NCI-H446 (cell line): ENCODE data around the gene KCNE4.
"Not testable (repeated sequence)": the region's sequence is repeated elsewhere in the genome, so short reads cannot be mapped to it uniquely, and the experiment has no call there.

Source experiments
- DNase-seq, 2 experiments: peaks; one replicate each; lab custom pipeline; 2025; lab: John Stamatoyannopoulos, UW

Gene KCNE4

DNA sequence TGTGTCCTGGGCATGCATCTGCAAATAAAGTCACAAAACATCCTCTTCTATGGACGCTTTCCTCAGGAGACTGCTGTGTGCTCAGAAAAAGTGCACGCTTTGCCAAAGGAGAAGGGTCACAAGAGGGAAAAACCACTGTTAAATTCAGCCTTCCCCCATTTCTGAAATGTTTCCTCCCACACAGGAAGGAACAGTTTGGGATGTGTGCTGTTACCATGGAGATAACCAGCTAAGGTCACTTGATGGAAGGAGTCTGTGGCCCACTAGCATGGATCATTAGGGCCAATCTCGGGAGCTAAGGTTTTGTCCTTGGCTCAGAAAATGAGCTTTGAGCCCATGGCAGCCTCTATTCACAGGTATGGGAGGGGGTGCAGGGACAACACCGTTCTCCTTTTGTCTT is 5.6 kb downstream of the KCNE4 start:
- no peak for DNase-seq

DNA sequence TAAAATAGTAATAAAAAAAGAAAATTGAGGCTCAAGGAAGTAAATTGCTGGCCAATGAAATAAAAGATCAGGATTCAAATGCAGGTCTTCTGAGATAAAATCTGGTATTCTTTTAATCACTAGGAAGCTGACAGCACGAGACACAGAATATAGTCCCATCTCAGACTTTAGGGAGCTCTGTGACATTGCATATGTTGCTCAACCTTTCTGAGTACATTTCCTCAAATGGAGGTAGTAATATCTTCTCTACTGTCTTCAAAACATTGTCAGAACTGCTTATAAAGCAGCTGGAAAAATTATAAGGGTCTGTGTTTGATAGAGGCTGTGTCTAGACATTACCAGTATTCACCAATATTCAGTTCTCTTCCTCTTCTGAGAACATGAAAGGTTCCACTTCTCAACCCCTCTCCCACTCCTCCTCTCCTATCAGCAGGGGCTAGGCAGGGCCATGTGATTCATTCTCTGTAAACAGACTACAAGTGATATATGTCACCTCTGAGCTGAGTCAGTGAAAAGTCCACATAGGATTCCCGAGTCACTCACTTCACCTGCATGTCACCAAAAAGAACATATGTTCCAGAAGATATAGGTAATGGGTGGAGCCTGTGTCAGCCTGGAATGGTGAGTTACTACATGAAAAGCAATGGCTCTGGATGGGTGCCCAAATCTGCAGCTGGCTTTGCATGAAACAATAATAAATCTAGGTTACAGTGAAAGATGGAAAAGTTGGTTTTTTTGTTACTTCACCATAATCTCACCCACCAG is 7.1 kb downstream of the KCNE4 start:
- DNase-seq = no peak

DNA sequence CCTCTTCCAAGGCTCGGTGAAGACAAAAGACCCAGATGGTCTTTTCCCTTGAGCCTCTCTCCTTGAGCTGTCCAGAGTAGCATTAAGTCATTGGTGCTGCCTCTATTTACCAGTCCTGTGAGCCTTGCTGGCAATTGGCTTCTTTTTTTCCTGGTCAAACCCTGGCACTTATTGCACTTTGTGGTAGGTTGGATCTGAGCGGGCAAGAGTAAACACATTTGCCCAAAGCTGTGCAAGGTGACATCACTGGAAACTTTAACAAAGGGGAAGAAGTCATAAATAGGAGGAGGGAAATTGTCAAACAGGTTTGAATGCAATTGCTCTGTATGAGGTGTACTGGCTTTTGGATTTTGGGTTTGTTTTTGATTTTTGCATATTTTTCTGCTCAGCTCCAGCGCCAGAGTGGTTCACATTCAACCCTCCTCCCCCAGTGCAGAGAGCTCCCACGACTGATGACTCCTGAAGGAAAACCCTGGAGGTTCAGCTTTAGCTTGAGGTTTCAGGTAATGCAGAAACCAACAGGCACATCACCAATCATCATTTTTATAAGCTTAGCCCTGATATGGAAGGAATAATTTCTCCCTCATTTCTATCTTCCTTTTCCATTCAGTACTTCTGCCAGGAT is 8.3 kb downstream of the KCNE4 start:
- DNase-seq = no peak

DNA sequence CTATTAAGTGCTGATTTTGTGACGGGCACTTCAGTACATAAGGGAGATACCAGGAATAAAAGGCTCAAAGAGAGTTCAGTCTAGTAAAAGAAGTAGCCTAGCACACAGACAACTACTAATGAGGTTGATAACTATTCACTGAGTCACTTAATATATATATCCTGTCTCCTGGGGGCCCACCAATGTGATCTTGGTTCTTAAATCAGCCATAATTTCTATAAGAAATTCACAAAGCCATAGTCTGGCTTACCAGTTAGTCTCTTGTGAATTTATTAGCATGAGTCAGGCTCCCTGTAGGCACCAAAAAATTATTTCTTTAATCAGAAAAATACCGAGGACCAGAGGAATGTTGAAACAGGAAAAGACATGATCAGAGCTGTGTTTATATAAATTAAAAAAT is 10.4 kb downstream of the KCNE4 start:
- DNase-seq = no peak

DNA sequence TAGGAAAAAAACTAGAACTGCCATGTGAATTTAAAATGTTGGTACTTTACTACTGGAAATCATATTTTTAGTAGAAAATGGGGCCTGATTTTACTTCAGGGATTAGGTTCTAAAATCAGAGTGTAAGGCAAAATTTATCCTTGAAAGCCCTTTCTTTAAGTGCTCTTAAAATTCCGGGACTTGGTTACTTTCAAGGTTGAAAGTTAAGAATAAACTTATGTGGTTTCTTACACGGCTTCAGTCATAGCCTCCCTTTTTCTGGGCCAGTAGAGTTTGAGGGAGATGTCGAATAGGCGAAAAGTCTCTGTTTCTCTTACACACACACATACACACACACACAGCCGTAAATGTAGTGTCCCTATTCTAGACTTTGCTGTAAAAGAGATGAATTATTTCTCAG is 13.1 kb downstream of the KCNE4 start:
- no peak for DNase-seq

DNA sequence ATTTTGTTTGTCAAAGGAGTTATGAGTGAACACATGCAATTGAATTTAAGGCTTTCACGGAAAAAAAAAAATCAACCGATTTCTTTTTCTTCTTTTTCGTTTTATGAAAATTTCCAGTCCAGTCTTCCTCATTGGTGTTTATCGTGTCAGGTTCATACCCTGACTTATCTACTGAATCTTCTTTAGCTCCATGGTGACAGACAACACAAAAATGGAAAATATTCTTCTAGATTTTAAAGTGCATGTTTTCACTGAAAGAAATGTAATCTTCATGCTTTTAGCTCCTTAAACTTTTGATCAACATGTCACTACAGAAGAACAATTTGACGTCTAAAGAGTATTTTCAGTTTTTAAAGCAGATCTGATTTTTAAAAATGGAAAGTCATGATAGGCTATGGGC is 14.7 kb downstream of the KCNE4 start:
- DNase-seq = no peak

DNA sequence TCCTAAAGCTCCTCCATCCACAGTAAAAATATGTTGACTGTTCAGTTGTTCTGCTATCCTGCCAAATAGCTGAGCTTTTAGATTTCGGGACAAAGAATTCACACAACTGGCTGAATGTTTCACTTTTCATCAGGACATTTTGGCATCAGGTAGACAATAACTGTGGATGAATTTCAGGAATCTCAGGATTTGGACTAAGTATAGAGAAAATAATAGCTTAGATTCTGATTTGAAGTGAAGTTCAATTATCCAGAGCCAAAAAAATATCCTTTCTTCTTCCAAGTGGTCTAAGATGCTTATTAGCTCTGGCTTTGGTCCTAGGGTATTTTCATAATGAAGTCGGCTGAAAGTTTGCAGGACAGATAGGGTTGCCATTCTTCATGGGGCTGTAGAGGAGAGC is 16.1 kb downstream of the KCNE4 start:
- DNase-seq = no peak

DNA sequence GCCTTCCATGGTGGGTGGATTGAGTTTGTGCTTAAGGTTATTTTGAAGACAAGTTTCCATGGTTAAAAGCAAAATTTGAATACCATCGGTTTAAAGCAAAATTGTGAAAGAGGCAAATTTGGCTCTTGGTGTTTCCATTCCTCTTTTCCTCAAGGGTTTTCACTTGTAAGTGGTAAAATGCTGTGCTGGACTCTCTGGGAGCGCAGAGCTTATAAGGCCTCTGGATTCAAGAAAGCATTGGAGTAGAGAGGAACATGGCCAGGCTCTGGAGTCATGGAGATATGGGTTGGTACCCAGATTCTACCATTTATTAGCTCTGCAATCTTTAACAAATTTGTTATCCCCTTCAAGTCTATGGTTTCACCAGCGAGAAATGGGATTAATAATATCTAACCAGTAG is 17.5 kb downstream of the KCNE4 start:
- no peak for DNase-seq

DNA sequence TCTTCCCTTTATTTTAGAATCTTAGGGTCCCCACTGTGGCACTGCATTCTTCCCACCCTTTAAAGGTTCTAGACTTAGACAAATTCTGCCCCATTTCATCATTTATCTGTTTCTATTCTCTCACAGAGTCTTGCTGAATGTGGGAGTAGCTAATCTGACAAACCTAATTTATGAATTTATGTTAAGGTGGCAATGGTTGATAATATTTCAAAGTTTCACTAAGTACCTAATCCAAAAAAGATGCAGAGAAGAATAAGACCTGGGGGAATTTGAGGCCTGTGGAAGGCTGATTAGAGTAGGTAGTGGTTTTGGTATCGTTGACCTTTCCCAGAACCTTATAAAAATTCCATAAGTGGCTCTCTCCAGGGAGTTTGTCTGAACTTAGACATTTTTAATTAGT is 18.0 kb downstream of the KCNE4 start:
- no peak for DNase-seq

DNA sequence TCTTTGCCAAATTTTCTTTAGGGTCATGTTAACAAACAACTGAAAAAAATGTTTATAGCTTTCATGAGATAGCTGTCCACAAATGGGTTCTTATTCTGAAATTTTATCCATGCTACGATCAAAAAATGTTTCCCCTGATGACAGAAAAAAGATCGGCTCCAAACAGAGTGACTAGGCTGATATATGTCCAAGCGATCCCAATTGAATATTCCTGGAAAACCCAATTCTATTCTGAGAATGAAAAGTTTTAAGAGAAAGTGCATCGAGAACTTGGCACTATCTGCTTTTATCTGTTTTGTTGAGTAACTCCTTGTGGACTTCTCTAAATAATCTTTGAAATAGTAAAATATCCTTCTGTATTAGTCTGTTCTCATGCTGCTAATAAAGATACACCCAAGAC is 19.1 kb downstream of the KCNE4 start:
- DNase-seq = no peak

DNA sequence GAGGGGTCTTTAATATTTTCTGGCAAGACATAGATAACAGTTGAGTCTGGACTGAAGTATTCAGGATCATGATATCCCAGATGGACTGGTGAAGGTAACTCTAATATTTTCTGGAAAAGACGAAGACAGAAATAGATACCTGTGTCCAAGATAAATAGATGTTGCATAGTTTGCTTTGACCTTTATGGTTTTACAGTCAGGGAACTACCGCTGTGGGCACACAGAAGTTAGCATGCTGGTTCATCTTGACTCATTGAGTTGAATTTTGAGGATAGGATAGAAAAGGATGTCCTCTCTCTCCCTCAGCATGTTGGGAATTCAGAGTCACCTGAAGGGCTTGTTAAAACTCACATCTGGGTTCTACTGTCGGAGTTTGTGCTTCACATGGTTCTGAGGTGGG is 20.8 kb downstream of the KCNE4 start:
- DNase-seq = no peak

DNA sequence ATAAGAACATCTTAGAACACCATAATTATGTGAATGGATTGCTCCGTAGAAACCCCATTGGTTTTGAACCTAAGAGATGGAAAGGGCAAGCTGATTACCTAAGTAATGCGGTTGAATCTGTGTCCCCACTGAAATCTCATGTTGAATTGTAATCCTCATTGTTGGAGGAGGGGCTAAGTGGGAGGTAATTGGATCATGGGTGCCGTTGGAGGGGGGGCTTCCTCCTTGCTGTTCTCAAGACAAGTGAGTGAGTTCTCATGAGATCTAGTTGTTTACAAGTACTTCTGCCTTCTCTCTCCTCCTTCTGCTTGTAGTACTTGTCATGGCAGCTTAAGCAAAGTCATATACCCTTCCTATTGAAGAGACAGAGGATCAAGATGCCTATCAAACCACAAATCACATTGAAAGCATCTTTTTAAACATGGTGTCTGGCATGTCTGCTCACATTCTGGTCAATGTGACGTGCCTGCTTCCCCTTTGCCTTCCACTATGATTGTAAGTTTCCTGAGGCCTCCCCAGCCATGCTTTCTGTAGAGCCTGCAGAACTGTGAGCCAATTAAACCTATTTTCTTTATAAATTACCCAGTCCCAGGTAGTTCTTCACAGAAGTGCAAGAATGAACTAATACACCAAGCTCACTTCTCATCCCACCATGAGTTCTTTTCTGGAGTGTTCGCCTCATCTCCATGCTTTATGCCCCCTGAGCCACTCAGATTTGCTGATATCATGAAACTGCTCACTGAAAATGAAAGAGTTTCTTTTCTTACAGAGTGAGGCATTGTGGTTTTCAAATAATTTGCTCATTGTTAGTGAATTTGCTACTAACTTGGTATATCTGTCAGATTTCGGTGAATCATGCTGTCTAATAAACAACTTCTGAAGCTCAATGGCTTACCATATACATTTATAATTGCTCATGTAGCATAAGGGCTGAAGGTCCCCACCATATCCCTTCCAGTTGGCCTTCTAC is 23.6 kb downstream of the KCNE4 start:
- DNase-seq = no peak

DNA sequence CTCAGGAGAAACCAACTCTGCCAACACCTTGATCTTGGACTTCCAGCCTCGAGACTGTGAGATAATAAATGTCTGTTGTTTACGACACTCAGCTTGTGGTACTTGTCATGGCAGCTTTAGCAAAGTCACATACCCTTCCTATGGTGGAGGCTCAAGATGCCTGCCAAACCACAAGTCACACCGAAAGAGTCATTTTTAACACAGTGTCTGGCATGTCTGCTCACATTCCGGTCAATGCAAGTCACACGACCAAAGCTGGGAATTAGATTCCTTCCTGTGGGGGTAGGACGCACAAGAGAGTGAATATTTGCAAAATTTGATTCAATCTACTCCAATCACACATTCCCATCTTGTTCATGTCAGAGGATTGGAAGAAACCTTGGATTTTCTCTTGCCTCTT is 24.6 kb downstream of the KCNE4 start:
- DNase-seq = no peak

DNA sequence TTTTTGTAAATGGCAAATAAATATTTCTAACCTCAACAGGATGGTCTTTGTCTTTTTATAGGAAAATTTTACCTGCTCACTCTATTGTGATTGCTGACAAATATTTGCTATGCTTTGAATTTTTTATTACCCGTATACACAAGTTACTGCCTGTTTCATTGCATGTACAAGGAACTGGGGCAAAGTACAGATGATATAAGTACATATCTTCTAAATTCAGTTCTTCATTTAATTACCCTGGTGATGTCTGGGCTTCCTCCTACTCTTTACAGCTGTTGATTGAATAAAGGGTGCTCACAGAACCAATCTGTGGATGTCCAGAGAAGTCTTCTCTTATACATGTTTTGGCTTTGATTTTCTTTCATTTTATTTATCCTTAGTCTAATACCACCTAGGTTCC is 26.5 kb downstream of the KCNE4 start:
- no peak for DNase-seq

DNA sequence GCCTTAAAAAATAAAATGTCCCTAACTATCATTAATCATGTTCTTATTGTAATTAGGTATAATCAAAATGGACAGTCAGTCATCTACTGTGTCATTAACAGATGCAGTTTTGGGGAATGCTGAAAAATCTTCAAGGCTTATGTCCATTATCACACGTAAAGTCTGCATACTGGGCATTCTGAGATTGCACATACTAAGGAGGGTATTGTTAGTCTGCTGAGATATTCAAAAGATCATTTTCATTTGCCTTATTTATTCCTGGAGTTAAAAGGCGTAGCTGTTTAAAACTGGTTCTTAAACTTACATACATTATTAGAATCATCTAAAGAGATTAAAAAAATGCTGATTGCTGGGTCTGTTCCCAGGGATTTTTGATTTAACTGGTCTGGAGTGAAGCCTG is 27.4 kb downstream of the KCNE4 start:
- DNase-seq = no peak

DNA sequence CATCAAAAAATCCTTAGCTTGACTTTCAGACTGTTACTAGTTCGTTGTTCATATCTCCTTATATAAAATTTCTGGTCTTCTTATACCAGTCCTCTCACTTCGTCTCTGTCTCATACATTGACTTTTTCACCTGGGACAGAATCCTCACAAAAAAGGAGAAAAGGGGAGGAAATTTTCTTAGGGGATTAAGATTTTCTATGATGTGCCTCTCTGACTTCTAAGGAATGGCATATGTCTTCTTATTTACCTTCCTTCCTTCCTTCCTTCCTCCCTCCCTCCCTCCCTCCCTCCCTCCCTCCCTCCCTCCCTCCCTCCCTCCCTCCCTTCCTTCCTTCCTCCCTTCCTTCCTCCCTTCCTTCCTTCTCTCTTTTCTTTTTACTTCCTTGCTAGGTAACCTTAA is 27.9 kb downstream of the KCNE4 start:
- no peak for DNase-seq

DNA sequence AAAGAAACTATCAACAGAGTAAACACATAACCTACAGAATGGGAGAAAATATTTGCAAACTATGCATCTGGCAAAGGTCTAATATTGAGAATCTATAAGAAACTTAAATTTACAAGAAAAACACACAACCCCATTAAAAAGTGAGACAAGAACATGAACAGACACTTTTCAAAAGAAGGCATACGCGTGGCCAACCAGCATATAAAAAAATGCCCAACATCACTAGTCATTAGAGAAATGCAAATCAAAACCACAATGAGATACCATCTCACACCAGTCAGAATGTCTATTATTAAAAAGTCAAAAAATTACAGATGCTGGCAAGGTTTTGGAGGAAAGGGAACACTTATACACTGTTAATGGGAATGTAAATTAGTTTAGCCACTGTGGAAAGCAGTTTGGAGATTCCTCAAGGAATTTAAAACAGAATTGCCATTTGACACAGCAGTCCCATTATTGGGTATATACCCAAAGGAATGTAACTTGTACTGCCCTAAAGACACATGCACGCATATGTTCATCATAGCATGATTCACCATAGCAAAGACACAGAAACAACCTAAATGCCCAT is 28.9 kb downstream of the KCNE4 start:
- DNase-seq = not testable (repeated sequence)

DNA sequence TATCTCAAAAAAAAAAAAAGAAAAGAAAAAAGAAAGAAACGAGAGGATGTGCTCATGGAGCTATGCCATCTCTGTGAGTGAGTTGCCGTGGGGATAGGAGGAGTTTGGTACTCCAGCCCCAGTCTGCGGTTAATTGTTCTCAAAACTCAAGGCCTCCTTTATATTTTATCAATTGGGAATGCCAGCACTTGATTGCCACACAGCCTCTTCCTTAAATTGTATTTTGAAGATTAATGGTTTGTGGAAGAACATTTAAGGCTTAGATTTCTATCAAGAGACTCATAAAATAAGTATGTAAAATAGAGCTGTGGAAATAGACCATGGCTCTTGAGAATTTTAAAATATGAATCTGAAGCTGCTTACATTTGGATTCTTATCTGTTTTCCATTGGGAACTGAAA is 29.8 kb downstream of the KCNE4 start:
- no peak for DNase-seq

DNA sequence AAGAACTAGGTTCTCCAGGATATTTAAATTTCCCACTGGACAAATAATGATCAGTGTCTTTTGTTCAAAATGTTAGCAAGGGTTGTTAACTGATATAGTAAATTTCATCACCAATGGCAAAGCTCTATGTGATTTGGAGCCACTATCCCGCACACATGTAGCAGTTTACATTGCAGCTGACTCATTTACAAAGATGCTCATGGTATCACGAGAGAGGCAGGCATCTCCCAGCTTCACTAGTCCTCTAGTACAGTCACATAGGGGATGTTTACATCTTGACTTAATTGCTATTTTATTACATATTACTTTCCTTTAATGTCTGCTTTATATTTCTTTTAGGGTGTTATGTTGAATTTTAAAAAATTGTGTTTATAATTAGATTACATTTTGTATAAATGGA is 30.7 kb downstream of the KCNE4 start:
- no peak for DNase-seq

DNA sequence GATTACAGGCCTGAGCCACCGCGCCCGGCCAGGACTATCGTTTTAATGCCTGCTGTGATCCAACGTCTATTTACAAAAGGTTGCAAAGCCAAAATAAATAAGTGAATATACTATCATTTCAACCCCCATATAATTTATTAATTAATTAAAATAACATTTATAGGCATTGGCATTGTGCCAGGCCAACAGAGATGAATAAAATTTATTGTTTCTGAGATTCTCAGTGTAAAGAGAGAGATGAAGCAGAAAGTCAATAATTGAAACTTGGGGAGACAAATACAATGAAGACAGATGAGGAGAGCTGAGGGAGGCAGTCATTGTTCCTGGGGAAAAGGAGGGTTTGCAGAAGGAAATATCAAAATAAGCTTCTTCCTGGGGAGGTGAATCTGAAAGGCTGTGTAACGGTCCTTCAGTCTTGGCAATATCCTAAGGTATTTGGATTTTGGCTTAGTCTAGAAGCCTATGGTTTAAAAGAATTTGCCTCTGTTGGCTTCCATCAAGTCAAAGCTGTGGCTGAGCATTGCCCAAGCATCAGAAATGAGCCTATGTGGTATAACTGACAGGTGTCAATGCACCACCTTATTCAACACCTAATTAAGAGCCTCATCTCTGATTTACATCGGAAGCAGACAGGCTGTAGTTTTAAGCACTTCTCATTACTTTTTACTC is 31.5 kb downstream of the KCNE4 start:
- DNase-seq = no peak

DNA sequence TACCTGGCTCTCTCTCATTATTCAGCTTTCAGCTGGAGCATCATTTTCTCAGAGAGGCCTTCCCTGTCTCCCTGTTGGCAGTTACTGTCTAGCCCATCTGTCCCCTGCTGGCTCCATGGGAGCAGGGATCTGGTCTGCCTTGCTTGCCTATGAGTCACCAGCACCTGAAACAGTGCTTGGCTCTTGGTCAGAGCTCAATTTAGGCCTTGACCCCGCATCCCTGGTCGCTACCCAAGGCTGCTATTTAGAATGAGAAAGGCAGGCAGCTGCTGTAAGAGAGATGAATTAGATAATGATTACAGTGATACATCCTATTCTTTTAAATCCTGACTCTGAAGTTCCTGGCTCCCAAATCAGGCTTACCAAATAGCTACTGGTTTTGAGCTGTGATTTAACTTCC is 32.9 kb downstream of the KCNE4 start:
- peak; percentile 37 to 79 for DNase-seq
